Measurements from ENCODE around the gene ASPSCR1.

GRCh38 chr17:82020572-82021106, 43.2 kb downstream of the ASPSCR1 start:
- TF ChIP-seq, protein P1, sequence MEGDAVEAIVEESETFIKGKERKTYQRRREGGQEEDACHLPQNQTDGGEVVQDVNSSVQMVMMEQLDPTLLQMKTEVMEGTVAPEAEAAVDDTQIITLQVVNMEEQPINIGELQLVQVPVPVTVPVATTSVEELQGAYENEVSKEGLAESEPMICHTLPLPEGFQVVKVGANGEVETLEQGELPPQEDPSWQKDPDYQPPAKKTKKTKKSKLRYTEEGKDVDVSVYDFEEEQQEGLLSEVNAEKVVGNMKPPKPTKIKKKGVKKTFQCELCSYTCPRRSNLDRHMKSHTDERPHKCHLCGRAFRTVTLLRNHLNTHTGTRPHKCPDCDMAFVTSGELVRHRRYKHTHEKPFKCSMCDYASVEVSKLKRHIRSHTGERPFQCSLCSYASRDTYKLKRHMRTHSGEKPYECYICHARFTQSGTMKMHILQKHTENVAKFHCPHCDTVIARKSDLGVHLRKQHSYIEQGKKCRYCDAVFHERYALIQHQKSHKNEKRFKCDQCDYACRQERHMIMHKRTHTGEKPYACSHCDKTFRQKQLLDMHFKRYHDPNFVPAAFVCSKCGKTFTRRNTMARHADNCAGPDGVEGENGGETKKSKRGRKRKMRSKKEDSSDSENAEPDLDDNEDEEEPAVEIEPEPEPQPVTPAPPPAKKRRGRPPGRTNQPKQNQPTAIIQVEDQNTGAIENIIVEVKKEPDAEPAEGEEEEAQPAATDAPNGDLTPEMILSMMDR (IDR thresholded peaks at IDR 0.05): no peak
- TF ChIP-seq POLR2A (IDR thresholded peaks at IDR 0.05): no peak

Measured in testis (tissue), 2 donors.